ENCODE results near the gene GSTT2B.
"Not testable (repeated sequence)": the region's sequence is repeated elsewhere in the genome, so short reads cannot be mapped to it uniquely, and the experiment has no call there.

Gene GSTT2B

GRCh38 chr22:23940166-23940565 lies 20.8 kb downstream of the GSTT2B start:
- DNase-seq (ENCODE audit: low spot score) = not testable (repeated sequence)

- DNase-seq (ENCODE audit: low spot score) = no peak
Measured at GRCh38 chr22:23939017-23939357, 22.0 kb downstream of the GSTT2B start.

- no peak for DNase-seq (ENCODE audit: low spot score)
Measured at GRCh38 chr22:23938328-23939016, 22.5 kb downstream of the GSTT2B start.

- DNase-seq (ENCODE audit: low spot score) = no peak
Measured at GRCh38 chr22:23926561-23926960, 34.4 kb downstream of the GSTT2B start.

- DNase-seq (ENCODE audit: low spot score) = no peak
Measured at GRCh38 chr22:23925020-23925606, 35.9 kb downstream of the GSTT2B start.

GRCh38 chr22:23922921-23923320 lies 38.1 kb downstream of the GSTT2B start:
- no peak for DNase-seq (ENCODE audit: low spot score)

- DNase-seq (ENCODE audit: low spot score) = not testable (repeated sequence)
Measured at GRCh38 chr22:23921586-23922201, 39.3 kb downstream of the GSTT2B start.

GRCh38 chr22:23920267-23920611 lies 40.8 kb downstream of the GSTT2B start:
- DNase-seq (ENCODE audit: low spot score) = not testable (repeated sequence)

- DNase-seq (ENCODE audit: low spot score) = no peak
Measured at GRCh38 chr22:23915290-23915689, 45.7 kb downstream of the GSTT2B start.

GRCh38 chr22:23913661-23914353 lies 47.2 kb downstream of the GSTT2B start:
- DNase-seq (ENCODE audit: low spot score) = peak; percentile 99

- DNase-seq (ENCODE audit: low spot score) = no peak
Measured at GRCh38 chr22:23913306-23913660, 47.7 kb downstream of the GSTT2B start.

GRCh38 chr22:23912293-23912903 lies 48.6 kb downstream of the GSTT2B start:
- DNase-seq (ENCODE audit: low spot score) = no peak

- DNase-seq (ENCODE audit: low spot score) = no peak
Measured at GRCh38 chr22:23911318-23911980, 49.5 kb downstream of the GSTT2B start.

GRCh38 chr22:23910496-23911190 lies 50.4 kb downstream of the GSTT2B start:
- no peak for DNase-seq (ENCODE audit: low spot score)

GRCh38 chr22:23909296-23909898 lies 51.6 kb downstream of the GSTT2B start:
- DNase-seq (ENCODE audit: low spot score) = no peak

GRCh38 chr22:23908587-23909205 lies 52.3 kb downstream of the GSTT2B start:
- DNase-seq (ENCODE audit: low spot score) = no peak

GRCh38 chr22:23907423-23907822 lies 53.6 kb downstream of the GSTT2B start:
- DNase-seq (ENCODE audit: low spot score) = not testable (repeated sequence)
